GM18951 (cell line): ENCODE results near the gene UMODL1.

Source experiments
- POLR2A ChIP-seq: IDR thresholded peaks from 4 replicates; pipeline ENCODE4 v1.6.1; 2011; ENCODE audit warnings: mild to moderate bottlenecking; ENCODE audit not compliant: insufficient read length, insufficient read depth; ENCODE audit errors: extremely low read depth
- in situ Hi-C: fragments of 300-500 bp; cut with MboI; formaldehyde crosslinking; loops from one replicate; pipeline ENCODE4 v1.12.0; 2022; ENCODE audit warnings: low sequenced_read_pairs, mixed read lengths, inconsistent platforms; ENCODE audit not compliant: unreplicated experiment

The UMODL1 gene

DNA sequence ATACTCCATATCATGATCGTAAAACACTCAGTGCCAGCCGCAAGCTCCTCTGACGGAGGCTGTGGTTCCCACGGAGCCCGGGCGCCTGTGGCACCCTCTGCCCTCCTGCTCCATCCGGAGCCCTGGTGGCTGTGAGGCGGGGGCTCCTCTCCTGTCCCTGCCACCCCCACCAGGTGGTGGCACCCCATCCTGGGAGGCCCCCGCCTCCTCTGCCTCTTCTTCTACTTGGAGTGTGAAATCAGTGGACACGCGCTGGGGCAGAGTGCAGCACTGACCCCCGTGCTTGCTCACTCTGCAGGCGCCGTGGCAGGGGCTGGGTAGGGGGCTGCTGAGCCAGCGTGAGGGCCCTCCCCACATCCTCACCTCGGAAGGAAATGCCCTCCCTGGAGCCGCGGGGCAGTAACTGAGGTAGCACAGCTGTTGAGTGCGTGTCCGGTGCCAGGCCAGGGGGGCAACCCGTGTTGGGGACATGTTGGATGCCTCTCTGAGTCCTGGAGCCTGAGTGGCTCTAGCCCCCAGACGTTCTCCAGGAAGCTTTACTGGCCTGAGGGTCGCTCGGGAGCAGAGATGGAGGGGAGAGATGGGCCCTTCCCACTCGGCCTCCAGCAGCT, 89.1 kb downstream of the UMODL1 start:
- TF ChIP-seq POLR2A = no peak
- in situ Hi-C loops = loop anchor here (10.0 kb wide), 1 partner anchor 285 kb away; no protein-coding TSS in a partner anchor

DNA sequence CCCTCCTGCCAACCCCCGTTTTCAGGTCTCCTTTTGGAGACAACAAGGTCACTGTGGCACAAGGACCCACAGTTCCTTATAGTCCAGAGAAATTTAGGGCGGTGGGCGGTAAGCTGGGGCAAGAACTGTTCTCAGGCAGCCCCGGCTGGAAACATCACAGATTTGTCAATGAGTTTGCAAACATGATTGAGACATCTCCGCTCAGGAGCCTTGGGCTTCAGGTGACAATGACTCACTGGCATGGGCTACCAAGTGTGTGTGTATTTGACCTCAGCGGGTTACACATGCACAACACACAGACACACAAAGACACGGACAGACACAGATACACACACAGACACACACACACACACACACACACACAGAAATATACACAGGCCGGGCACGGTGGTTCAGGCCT, 89.6 kb downstream of the UMODL1 start:
- in situ Hi-C loops = loop anchor here (10.0 kb wide), 1 partner anchor 284 kb away; no protein-coding TSS in a partner anchor
- TF ChIP-seq POLR2A = no peak

DNA sequence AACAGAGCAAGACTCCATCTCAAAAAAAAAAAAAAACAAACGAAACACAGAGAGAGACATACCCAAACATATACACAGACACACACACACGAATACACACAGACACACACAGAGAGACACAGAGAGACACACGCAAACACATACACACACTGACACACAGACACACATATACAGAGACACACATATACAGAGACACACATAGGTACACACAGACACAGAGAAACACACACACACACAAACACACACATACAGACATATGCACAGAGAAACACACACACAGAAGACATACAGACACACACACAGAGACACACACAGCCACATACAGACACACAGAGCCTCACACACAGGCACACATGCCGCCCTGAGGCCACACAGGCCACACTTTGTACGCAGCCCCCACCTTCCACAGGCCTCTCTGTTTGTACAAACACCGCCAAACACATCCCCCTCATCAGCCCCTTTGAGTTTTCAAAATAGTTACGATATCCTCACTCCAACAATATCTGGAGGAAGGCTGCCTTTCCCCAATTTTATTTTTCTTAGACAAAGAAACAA, 90.4 kb downstream of the UMODL1 start:
- in situ Hi-C loops = loop anchor here (10.0 kb wide), 1 partner anchor 283 kb away; no protein-coding TSS in a partner anchor
- no peak for TF ChIP-seq POLR2A

DNA sequence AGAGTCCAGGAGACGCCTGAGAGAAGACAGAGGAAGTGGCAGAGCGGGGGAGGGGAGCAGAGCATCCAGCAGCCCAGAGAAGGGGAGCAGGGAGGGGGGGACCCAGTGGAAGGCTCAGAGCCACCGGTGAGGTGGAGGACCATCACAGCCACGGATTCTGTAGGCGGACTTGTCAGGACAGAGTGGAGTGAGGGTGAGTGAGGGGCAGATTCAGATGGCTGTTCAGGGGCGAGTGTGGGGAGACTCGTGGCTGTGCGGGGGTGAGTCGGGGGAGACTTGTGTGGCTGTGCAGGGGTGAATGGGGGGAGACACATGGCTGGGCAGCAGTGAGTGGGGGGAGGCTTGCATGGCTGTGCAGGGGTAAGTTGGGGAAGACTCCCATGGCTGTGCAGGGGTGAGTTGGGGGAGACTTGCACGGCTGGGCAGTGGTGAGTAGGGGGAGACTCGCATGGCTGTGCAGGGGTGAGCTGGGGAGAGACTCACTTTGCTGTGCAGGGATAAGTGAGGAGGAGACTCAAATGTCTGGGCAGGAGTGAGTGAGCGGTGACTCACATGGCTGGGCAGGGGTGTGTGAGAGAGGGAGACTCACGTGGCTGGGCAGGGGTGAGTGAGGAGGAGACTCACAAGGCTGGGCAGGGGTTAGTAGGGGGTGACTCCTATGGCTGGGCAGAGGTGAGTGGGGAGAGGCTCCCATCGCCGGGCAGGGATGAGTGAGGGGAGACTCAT, 91.0 kb downstream of the UMODL1 start:
- TF ChIP-seq POLR2A = no peak

DNA sequence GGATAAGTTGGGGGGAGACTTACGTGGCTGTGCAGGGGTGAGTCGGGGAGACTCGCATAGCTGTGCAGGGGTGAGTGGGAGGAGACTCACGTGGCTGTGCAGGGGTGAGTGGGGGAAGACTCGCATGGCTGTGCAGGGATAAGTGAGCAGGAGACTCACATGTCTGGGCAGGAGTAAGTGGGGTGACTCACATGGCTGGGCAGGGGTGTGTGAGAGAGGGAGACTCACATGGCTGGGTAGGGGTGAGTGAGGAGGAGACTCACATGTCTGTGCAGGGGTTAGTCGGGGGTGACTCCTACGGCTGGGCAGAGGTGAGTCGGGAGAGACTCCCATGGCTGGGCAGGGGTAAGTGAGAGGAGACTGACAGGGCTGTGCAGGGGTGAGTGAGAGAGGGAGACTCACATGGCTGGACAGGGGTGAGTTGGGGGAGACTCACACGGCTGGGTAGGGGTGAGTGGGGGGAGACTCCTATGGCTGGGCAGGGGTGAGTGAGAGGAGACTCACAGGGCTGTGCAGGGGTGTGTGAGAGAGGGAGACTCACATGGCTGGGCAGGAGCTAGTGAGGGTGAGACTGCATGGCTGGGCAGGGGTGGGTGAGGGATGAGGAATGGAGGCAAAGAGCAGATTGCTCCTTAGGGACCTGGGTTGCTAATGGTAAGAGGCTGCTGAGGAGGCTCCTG, 91.9 kb downstream of the UMODL1 start:
- no peak for TF ChIP-seq POLR2A
- in situ Hi-C loops = loop anchor here (10.0 kb wide), 1 partner anchor 282 kb away; no protein-coding TSS in a partner anchor

More for the DNA sequence above, 91.0 kb downstream of the UMODL1 start:
- in situ Hi-C loops = loop anchor here (10.0 kb wide), 1 partner anchor 283 kb away; no protein-coding TSS in a partner anchor

DNA sequence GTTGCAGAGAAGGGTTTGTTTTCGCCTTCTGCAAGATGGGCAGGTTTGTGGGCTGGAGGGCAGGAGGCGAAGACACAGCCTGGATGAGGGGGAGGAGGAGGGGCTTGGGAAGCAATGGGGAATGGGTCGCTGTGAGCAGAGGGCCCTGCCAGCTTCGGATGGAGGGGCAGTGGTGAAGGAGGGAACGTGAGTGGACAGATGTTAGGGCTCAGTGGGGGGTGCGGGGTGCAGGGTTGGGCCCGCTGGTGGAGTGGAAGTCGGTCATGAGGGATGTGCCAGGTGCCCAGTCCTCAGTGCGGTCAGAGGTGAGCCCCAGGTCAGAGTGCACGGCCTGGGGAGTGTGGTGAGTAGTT, 92.4 kb downstream of the UMODL1 start:
- in situ Hi-C loops = loop anchor here (10.0 kb wide), 1 partner anchor 281 kb away; no protein-coding TSS in a partner anchor
- no peak for TF ChIP-seq POLR2A

DNA sequence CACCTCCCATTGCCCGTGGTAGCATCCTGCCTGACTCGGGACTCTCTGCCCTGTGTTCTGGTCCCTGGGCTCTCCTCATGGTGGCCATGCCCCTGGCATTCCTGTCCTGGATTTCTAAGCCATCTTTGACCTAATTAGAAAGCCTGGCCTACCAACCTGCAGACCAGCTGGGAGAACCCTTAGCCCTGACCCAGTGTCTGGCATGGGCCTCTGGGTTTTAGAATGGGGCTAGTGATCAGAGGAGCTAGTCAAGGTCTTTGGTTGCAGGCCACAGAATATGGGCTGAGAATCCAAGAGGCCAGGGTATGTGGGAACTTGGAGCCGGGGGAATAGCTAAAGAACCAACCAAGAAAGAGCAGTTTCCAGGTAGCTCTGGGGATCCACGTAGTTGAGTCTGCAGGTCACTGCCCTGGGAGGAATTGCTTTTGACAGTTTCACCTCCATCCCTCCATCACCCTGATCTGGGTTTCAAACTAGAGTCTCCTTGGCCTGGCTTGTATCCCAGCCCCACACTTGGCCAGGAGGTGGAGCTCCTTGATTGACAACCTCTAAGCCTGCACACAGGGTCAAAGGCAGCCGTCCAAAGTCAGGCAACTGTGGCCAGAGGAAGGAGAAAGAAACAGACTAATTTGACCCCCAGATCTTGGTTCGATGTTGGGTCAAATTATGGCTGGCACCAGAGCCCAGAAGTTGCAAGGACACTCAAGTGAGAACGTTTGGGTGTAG, 93.1 kb downstream of the UMODL1 start:
- in situ Hi-C loops = loop anchor here (10.0 kb wide), 1 partner anchor 281 kb away; no protein-coding TSS in a partner anchor
- no peak for TF ChIP-seq POLR2A

DNA sequence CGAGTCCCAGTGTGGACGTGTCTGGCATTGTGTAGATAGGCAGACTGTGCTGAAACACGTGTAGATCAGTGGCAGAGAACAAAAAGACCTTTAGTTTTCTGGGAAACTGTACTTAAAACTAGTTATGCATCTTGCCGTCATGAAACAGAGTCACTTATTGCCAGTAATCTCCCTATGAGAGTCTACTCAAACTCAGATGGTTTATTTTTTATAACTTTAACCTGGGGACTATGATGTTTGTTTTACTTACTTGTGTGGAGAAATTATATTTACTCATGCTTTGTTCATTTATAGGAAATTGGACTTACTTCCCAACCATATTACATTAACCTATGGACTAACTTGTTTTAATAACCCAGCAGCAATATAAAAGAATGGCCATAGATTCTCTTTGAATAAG, 93.7 kb downstream of the UMODL1 start:
- in situ Hi-C loops = loop anchor here (10.0 kb wide), 1 partner anchor 280 kb away; no protein-coding TSS in a partner anchor
- no peak for TF ChIP-seq POLR2A

DNA sequence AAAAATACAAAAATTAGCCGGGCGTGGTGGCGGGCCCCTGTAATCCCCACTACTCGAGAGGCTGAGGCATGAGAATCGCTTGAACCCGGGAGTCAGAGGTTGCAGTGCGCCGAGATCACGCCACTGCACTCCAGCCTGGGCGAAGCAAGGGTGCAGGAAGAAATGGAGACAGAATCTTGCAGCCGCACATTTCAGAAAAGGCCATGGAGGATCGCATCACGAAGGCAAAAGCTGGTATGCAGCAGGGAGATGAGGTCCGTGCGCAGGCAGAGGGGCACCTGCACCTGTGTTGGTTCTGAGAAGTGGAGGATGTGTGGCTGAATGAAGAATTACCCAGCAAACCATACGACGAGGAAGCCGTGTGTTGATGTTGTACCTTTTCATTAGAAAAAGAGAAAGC, 94.8 kb downstream of the UMODL1 start:
- TF ChIP-seq POLR2A = no peak
- in situ Hi-C loops = loop anchor here (10.0 kb wide), 1 partner anchor 279 kb away; no protein-coding TSS in a partner anchor

DNA sequence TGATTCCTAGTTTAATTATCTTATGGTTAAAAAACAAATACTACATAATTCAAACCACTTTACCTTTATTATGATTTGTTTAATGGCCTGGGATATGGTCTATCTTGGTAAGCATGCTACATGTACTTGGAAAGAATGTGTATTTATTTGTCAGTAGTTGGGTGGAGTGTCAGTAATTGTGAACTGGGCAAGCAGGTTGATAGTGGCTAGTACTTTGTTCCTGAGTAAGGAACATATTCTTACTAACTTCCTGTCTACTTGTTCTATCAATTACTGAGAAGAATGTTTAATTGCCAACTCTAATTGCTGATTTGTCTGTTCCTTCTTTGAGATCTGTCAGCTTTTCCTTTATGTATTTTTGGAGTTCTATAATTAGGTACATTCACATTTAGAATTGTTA, 98.6 kb downstream of the UMODL1 start:
- no peak for TF ChIP-seq POLR2A
- in situ Hi-C loops = loop anchor here (10.0 kb wide), 2 partner anchors 95 to 275 kb away; no protein-coding TSS in a partner anchor

DNA sequence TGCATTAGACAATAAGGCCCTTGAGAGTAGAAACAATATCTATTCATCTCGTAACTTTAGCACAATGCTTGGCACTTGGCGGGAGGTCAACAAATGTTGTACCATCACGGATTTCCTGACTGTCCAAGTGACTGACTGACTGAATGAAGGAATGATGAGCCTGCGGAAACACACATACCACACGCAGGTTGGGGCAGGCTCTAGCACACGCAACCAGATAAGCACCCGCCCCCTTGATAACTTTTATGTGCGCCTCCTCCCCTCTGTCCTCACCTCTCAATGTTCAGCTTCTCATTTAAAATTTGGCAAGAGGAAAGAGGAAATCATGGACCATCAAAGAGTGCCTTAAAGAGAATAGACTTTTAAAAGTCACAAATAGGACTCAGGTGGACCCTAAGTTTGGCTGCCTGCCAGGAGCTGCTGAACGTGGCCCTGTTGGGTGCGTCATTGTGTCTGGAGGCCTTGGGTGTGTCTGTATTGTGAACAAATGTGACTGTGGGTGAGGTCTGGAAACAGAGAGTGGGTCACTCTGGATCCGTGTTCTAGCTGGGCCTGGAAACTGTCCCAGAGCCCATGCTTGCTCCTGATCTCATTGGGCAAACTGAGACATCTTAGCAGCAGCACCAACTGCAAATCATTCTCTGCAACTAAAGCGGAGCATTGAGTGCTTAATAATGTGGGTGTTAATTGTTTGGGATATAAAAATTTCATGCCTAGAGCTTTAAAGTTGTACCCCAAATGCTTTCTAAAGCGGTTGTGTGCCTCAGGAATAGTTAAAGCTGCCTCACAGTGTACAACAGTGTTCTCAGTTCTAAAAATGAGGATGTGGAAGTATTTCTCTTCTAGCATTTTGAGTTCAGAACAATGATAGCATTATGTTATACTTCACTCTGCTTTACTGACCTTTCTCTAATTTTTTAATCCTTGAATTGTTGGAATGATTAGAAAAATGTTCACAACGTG, 100.3 kb downstream of the UMODL1 start:
- in situ Hi-C loops = loop anchor here (10.0 kb wide), 1 partner anchor 93 kb away; no protein-coding TSS in a partner anchor
- TF ChIP-seq POLR2A = no peak

DNA sequence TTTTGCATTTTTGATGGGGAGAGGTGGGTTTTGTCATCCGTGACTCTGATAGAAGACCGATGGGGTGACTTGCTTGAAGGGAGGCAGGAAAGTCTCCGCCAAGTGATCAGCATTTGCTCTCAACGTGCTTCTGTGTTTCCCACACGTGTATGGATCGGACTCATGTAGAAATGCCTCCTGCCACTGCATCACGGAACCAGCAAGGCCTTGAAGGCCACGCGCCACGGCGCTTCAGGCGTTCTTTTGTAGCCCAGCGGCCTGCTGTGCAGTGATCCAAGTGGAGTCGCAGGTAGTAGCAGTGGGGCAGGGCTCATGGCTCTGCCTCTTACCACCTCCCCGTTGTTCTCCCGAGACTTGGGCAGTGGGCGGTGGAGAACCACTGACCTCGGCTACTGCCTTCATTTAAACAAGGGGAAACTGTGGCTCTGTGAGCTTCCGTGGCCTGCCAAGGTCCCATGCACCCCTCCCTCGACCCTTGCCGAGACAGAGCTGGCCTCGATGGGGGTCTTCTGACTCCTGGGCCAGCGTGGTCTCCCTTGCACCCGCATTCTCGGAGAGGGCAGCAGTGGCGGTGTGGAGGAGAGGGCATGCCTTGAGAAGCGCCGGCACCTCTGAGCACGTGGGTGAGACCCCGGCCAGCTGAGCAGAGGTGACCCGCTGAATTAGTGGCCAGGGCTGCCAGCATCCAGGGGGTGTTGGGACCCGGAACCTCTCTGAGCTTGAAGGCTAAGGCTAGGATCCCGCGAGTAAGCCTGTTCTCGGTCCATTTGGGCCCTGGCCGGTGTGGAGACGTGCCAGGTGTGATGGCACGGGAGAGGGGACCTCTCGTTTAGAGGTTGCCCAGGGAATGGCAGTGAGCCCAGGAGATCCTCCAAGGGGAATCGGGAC, 101.7 kb downstream of the UMODL1 start:
- TF ChIP-seq POLR2A = no peak
- in situ Hi-C loops = loop anchor here (10.0 kb wide), 1 partner anchor 92 kb away; no protein-coding TSS in a partner anchor
